GM13976 (cell line): ENCODE data around the gene EGLN3.
"Not testable (repeated sequence)": the region's sequence is repeated elsewhere in the genome, so short reads cannot be mapped to it uniquely, and the experiment has no call there.

ENCODE experiments used
- DNase-seq: peaks from one replicate; pipeline ENCODE4 v3.0.0; 2012; ENCODE audit warnings: low spot score
- CTCF ChIP-seq: IDR thresholded peaks from 2 replicates; pipeline ENCODE4 v1.5.1; 2012; ENCODE audit warnings: borderline replicate concordance, mild to moderate bottlenecking; ENCODE audit not compliant: insufficient read depth; ENCODE audit errors: extremely low read depth, missing control alignments, control extremely low read depth
- in situ Hi-C: fragments of 300-500 bp; cut with MboI; formaldehyde crosslinking; loops from one replicate; pipeline ENCODE4 v1.12.0; 2022; ENCODE audit warnings: low sequenced_read_pairs, mixed read lengths, inconsistent platforms; ENCODE audit not compliant: unreplicated experiment

The EGLN3 gene

GRCh38 chr14:33978892-33979612 lies 28.2 kb upstream of the EGLN3 start:
- DNase-seq, result no peak
- in situ Hi-C loops, result no loop called here
- TF ChIP-seq CTCF, result no peak

DNA sequence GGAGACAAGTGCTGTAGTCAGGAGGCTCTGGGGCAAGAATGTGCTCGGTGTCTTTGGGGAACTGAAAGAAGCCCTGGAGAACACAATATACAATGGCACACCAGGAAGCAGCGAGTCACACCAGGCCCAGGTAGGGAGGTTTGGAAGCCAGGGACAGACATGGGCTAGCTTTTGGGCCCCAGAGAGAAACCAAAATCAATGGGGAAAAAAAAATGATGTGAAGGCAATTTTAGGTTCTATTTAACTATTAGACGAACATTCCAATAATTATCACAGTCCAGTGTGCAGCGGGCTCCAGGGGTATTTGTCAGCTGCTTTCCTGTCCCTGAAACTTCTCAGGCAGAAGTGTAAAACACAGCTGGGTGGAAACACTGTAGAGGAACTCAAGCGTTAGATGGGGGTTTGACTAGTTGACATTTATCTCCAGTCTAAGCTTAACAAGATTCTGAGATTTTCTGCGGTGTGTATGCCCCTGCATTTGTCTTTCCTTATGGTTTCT lies 21.8 kb upstream of the EGLN3 start:
- no peak for TF ChIP-seq CTCF
- peak; percentile 40 for DNase-seq
- in situ Hi-C loops, result no loop called here

GRCh38 chr14:33969846-33970245 lies 19.0 kb upstream of the EGLN3 start:
- DNase-seq, in situ Hi-C loops: not testable (repeated sequence)

GRCh38 chr14:33968722-33969121 lies 17.8 kb upstream of the EGLN3 start:
- in situ Hi-C loops, result no loop called here
- no peak for DNase-seq
- no peak for TF ChIP-seq CTCF

DNA sequence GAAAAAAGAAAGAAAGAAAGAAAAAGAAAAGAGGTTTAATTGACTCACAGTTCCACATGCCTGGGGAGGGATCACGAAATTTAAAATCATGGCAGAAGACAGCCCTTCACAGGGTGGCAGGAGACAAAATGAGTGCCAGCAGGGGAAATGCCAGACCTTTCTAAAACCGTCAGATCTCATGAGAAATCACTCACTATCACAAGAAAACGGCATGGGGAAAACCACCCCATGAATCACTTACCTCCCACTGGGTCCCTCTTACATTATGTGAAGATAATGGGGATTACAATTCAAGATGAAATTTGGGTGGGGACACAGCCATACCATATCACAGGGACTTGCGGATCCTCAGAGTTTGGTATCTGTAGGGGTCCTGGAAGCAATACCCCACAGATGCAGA lies 16.3 kb upstream of the EGLN3 start:
- no peak for DNase-seq
- TF ChIP-seq CTCF, result no peak
- in situ Hi-C loops, result no loop called here

DNA sequence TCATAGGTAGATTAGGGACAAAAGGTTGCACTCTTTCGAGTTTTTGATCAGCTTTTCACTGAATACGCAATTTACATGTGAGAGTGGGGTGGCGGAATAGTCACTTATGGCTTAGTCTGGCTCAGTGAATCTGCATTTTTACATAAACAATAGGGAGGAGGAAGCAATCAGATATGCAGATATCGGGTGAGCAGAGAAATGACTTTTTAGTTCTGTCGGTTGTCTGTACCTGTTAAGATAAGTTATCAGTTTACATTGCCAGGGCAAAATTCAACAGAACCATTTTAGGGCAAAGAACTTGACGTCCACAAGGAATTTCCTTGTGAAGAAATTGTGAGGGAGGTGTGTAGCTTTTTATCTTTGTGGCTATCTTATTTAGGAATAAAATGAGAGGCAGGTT lies 15.4 kb upstream of the EGLN3 start:
- no peak for TF ChIP-seq CTCF
- in situ Hi-C loops, result no loop called here
- DNase-seq, result no peak

GRCh38 chr14:33964599-33965317 lies 13.9 kb upstream of the EGLN3 start:
- no peak for TF ChIP-seq CTCF
- DNase-seq, result no peak
- in situ Hi-C loops, result no loop called here
